Endodermal cell (in vitro differentiated cells): ENCODE results near the gene UNG. TPM values are rescaled to one million over a fixed set of nuclear protein-coding genes. Genes with fewer than 3 reads are reported as not detected.

Source experiments
- DNase-seq: peaks from one replicate; pipeline ENCODE4 v3.0.0-alpha.2; 2017
- H3K27ac ChIP-seq: 2 replicates; pipeline ENCODE4 v1.5.1; 2013; ENCODE audit warnings: mild to moderate bottlenecking, low read depth, low read length, moderate library complexity
- H3K27me3 ChIP-seq: 2 replicates; pipeline ENCODE4 v1.6.1; 2013; ENCODE audit warnings: mild to moderate bottlenecking, low read length, moderate library complexity; ENCODE audit not compliant: insufficient read depth, control insufficient read depth, poor library complexity, severe bottlenecking
- H3K36me3 ChIP-seq: 2 replicates; pipeline ENCODE4 v1.7.0; 2013; ENCODE audit warnings: mild to moderate bottlenecking, low read length, moderate library complexity; ENCODE audit not compliant: control insufficient read depth, insufficient read depth
- H3K4me1 ChIP-seq: one replicate; pipeline ENCODE4 v1.7.0; 2013; ENCODE audit warnings: low read length; ENCODE audit not compliant: control insufficient read depth, insufficient read depth
- H3K4me3 ChIP-seq: 2 replicates; pipeline ENCODE4 v1.5.1; 2013; ENCODE audit warnings: mild to moderate bottlenecking, low read length, moderate library complexity
- H3K9ac ChIP-seq: 2 replicates; pipeline ENCODE4 v1.6.1; 2013; ENCODE audit warnings: mild to moderate bottlenecking, low read length, moderate library complexity; ENCODE audit not compliant: poor library complexity, severe bottlenecking; ENCODE audit errors: extremely low read depth
- H3K9me3 ChIP-seq: 2 replicates; pipeline ENCODE4 v1.6.1; 2013; ENCODE audit warnings: mild to moderate bottlenecking, low read length, moderate library complexity; ENCODE audit not compliant: control insufficient read depth
- H3K27ac Mint-ChIP-seq: 2 replicates; pipeline ENCODE4 v1.8.0; 2020; ENCODE audit warnings: mixed read lengths
- H3K27me3 Mint-ChIP-seq: 2 replicates; pipeline ENCODE4 v1.8.0; 2021; ENCODE audit warnings: mild to moderate bottlenecking, mixed read lengths; ENCODE audit not compliant: insufficient read depth
- H3K36me3 Mint-ChIP-seq: 2 replicates; pipeline ENCODE4 v1.8.0; 2020; ENCODE audit warnings: low read depth, mixed read lengths
- H3K4me1 Mint-ChIP-seq: 2 replicates; pipeline ENCODE4 v1.8.0; 2020; ENCODE audit warnings: mixed read lengths
- H3K4me3 Mint-ChIP-seq: 2 replicates; pipeline ENCODE4 v1.8.0; 2020; ENCODE audit warnings: mild to moderate bottlenecking, moderate library complexity, mixed read lengths
- H3K9me3 Mint-ChIP-seq: 2 replicates; pipeline ENCODE4 v1.8.0; 2020; ENCODE audit warnings: mild to moderate bottlenecking, mixed read lengths
- WGBS, 2 experiments: methylation state at CpG; one replicate each; pipeline versions ENCODE4 v1.1.5 to v1.1.7; 2013; ENCODE audit warnings: missing lambda C conversion rate in 2 of 2, mixed read lengths in 1 of 2; ENCODE audit not compliant: insufficient coverage in 1 of 2, insufficient read length in 1 of 2; 5-methylcytosine and 5-hydroxymethylcytosine counted together
- total RNA-seq, 2 donors: library from RNA; stranded (reverse); fragmentation: NEBNext Ultra II Directional in 1 of 2; extraction: Animal tissue kit (Norgen Biotek cat#: 25700) in 1 of 2; gene quantifications; 2 replicates in 1 of 2; 3 replicates in 1 of 2; pipeline ENCODE4 v1.2.1, GENCODE V29; 2021
- TF ChIP-seq, protein P1 (sequence below): fragments of 200-600 bp; sonication (generic); conservative IDR thresholded peaks from 2 replicates; pipeline ENCODE4 v1.5.0; 2021; ENCODE audit warnings: antibody characterized with exemption, mild to moderate bottlenecking

The UNG gene
- total RNA-seq, 2 donors from 2014 or later: 104 to 114 TPM

DNA sequence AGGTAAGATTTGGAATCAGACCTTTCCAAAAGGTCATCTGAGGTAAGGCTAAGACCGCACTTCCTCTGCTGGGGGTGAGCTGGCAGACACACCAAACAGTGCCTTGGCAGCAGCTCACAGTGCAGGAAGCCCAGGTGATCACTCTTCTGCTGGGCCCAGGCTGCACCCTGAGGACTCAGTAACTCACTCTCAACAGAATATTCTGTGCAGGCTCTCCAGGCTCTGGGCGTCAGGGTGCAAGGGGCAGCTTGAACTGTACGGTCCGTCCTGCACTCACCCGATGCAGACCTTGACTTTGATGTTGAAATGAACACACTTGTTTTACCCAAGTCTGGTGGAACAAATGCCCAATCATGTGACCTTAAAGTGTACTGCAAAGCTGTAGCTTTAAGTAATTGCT, 10.1 kb upstream of the UNG start:
- Mint-ChIP-seq H3K4me3 (no peak overlapping the region), H3K4me1 (no peaks in the 10 kb centered on the region), H3K36me3 (peaks cover 40% of the 10 kb centered on the region), H3K27ac (no peak overlapping the region), H3K27me3 (peaks cover under 1% of the 10 kb centered on the region), H3K9me3 (peaks cover under 1% of the 10 kb centered on the region)
- no peaks in the 10 kb centered on the region for H3K27me3 ChIP-seq
- no peak for DNase-seq
- H3K36me3 ChIP-seq: peaks cover 32% of the 10 kb centered on the region
- H3K4me3 ChIP-seq: no peak overlapping the region
- 95 to 97% methylated on average over 5 of the region's 5 CpGs for WGBS, 2 experiments
- no peaks in the 10 kb centered on the region for H3K9me3 ChIP-seq
- H3K4me1 ChIP-seq: no peaks in the 10 kb centered on the region
- H3K9ac ChIP-seq: no peak overlapping the region
- no peak overlapping the region for H3K27ac ChIP-seq
- TF ChIP-seq, protein P1, sequence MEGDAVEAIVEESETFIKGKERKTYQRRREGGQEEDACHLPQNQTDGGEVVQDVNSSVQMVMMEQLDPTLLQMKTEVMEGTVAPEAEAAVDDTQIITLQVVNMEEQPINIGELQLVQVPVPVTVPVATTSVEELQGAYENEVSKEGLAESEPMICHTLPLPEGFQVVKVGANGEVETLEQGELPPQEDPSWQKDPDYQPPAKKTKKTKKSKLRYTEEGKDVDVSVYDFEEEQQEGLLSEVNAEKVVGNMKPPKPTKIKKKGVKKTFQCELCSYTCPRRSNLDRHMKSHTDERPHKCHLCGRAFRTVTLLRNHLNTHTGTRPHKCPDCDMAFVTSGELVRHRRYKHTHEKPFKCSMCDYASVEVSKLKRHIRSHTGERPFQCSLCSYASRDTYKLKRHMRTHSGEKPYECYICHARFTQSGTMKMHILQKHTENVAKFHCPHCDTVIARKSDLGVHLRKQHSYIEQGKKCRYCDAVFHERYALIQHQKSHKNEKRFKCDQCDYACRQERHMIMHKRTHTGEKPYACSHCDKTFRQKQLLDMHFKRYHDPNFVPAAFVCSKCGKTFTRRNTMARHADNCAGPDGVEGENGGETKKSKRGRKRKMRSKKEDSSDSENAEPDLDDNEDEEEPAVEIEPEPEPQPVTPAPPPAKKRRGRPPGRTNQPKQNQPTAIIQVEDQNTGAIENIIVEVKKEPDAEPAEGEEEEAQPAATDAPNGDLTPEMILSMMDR: no peak

DNA sequence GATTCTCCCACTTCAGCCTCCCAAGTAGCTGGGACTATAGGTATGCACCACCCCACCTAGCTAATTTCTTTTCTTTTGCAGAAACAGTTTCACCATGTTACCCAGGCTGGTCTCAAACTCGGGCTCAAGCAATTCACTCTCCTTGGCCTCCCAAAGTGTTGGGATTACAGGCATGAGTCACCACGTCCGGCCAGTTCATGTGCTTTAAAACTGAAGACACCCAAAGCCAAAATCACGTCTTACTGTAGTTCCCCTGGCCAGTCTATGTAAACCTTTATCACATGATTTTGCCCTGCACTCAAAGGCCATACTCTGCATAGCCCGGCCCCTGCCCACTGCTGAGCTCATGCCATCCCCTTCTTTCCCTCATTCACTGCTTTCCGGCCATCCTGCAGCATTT, 8.6 kb upstream of the UNG start:
- Mint-ChIP-seq H3K4me3 (no peak overlapping the region), H3K27ac (no peak overlapping the region), H3K36me3 (peaks cover 34% of the 10 kb centered on the region), H3K9me3 (peaks cover 5% of the 10 kb centered on the region), H3K27me3 (peaks cover 13% of the 10 kb centered on the region), H3K4me1 (no peaks in the 10 kb centered on the region)
- Histone ChIP-seq H3K27ac (no peak overlapping the region), H3K9me3 (no peaks in the 10 kb centered on the region), H3K4me3 (no peak overlapping the region), H3K36me3 (peaks cover 25% of the 10 kb centered on the region), H3K9ac (no peak overlapping the region), H3K4me1 (no peaks in the 10 kb centered on the region), H3K27me3 (no peaks in the 10 kb centered on the region)
- WGBS, 2 experiments: 86 to 90% methylated on average over 6 of the region's 6 CpGs
- peak; percentile 38 for DNase-seq
- TF ChIP-seq, protein P1: no peak

DNA sequence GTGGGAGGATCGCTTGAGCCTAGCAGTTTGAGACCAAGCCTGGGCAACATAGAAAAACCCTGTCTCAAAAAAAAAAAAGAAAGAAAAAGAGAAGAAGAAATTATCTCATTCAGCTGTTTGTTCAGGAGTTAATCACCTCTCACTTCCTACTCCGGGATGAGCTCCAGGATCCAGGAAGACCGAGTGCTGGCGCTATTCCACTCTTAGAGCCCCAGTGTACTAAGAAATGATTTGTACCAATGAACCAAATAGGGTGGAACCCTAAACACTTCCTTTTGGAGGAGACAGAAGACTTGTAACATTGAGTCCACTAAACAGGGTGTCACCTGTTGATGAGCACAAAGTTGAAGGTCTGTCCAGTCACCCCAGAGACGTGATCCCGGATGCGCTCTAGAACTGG, 7.7 kb upstream of the UNG start:
- Mint-ChIP-seq H3K4me1 (no peaks in the 10 kb centered on the region), H3K9me3 (peaks cover 5% of the 10 kb centered on the region), H3K36me3 (peaks cover 34% of the 10 kb centered on the region), H3K27ac (no peak overlapping the region), H3K4me3 (no peak overlapping the region), H3K27me3 (peaks cover 13% of the 10 kb centered on the region)
- 97 to 100% methylated on average over 3 to 7 of the region's 7 CpGs for WGBS, 2 experiments
- Histone ChIP-seq H3K9ac (no peak overlapping the region), H3K9me3 (no peaks in the 10 kb centered on the region), H3K27me3 (no peaks in the 10 kb centered on the region), H3K27ac (no peak overlapping the region), H3K4me1 (no peaks in the 10 kb centered on the region), H3K4me3 (no peak overlapping the region), H3K36me3 (peaks cover 21% of the 10 kb centered on the region)
- no peak for DNase-seq
- TF ChIP-seq, protein P1: no peak
